ENCODE measurements around the gene SHROOM4.

Gene SHROOM4

DNA sequence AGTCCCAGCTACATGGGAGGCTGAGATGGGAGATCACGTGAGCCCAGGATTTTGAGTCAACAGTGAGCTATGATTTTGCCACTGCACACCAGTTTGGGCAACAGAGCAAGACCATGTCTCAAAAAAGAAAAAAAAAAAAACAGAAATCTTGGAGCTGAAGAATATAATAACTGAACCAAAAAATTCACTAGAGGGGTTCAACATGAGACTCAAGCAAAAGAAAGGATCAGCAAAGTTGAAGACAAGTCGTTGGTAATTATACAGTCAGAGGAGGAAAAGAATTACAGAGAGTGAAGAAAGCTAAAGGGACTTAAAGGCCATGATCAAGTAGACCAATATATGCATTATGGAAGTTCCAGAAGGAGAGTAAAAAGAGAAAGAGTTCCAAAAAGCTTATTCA is 26.9 kb downstream of the SHROOM4 start:
- DNase-seq: no peak

- no peak for DNase-seq
Measured at GRCh38 chrX:50780144-50780543, 33.9 kb downstream of the SHROOM4 start.

- no peak for DNase-seq
Measured at GRCh38 chrX:50779694-50780093, 34.3 kb downstream of the SHROOM4 start.

- no peak for DNase-seq
Measured at GRCh38 chrX:50778272-50778671, 35.7 kb downstream of the SHROOM4 start.

DNA sequence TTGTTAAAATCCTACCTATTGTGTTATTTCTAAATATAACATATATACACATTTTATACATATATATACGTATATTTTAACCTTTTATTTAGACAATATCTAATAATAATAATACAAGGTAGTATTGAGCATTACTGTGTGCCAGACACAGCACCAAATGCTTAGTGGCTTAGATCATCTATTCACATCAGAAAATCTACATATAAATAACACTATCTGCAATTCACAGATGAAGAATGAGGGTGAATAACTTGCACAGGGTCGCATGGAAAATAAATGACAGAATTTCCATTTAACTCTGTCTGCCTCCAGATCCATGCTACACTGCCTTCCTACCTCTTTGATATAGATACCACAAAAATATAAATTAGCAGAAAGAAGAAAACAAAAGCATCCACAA is 37.7 kb downstream of the SHROOM4 start:
- no peak for DNase-seq

- DNase-seq: no peak
Measured at GRCh38 chrX:50771382-50771781, 42.6 kb downstream of the SHROOM4 start.

GRCh38 chrX:50770702-50771101 is 43.3 kb downstream of the SHROOM4 start:
- DNase-seq: peak in 1 of 56 donors; percentile 1

GRCh38 chrX:50769389-50770063 is 44.5 kb downstream of the SHROOM4 start:
- peak in 35 of 56 donors; percentile 0 to 71 (median 17) for DNase-seq

GRCh38 chrX:50768801-50769200 is 45.2 kb downstream of the SHROOM4 start:
- no peak for DNase-seq

DNA sequence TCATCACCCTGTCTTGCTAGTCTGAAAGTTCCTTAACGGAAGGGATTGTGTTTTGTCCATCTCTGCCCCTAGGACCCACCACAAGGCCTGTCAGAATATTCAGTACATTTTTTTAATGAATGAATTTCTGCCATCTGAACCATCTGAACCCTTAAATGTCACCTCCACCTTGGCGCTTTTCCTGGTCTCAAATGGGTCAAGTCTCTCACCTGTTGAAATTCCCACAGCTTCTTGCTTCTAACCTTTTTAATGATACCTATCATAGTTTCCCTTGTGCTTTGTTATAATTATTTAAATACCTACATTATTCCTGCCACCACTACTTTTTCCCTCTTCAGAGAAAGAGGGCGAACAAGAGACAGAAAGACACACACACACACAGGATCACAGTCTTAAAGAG is 48.0 kb downstream of the SHROOM4 start:
- DNase-seq: no peak

DNA sequence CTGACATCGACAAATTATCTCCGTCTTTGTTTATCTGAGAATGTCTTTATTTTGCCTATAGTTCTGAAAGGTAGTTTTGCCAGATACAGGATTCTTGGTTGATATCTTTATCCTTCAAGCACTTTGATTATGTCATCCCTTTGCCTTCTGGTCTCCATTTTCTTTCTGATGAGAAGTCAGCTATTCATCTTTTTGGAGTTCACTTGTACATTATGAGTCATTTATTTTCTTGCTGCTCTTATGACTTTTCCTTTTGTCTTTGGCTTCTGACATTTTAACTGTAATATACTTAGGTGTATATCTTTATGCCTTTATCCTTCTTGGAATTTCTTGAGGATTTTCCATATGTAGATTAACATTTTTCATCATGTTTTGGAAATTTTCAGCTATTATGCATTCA is 51.4 kb downstream of the SHROOM4 start:
- no peak for DNase-seq

GRCh38 chrX:50756276-50756675 is 57.7 kb downstream of the SHROOM4 start:
- DNase-seq: no peak

DNA sequence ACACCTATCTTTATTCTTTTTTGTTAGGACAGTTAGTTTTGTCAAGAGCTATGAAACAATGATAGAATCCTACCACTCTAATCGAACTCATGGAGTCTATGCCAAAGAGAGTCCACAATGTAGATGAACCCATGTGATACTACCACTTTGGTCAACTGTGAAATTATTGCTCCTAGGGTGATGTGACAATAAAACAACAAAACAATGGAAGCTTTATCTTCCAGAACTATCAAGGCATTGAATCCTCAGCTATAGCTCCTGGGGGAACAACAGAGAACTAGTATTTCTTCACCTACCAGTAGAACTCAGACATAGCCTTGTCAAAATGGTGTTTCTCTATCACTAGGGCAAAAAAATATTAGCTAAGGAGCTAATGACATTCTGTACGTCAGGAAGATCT is 62.9 kb downstream of the SHROOM4 start:
- no peak for DNase-seq

DNA sequence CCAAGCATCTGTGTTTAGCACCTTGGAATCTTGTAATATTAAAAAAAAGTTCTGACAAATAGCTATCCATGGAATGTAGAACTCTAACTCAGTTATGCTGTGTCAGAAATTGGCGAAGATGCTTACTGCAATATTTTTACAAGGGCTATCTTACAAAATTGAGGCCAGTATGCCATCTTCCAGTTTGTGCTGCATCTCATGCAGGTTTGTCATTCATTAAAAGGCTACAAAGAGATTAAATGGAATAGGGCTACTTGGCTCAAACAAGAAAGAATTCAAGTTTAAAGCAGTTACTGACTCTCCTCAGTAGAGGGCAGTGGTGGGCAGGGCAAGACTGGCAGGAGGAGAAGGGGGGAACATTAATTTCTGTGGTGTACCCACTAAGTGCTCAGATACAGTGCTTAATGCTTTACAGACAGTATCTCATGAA is 66.5 kb downstream of the SHROOM4 start:
- peak in 6 of 56 donors; percentile 0 to 8 (median 1) for DNase-seq

DNA sequence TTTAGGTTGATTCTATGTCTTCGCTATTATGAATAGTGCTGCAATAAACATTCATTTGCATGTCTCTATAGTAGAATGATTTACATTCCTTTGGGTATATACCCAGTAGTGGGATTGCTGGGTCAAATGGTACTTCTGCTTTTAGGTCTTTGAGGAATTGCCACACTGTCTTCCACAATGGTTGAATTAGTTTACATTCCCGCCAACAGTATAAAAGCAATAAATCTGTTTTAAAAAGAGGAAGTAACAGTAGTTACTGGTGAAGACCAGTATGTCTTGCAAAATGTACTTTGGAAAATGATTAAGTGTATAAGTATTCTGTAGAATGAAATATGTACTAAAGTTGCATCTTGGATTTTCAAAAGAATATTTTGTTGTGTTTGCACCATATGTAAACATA is 77.3 kb downstream of the SHROOM4 start:
- no peak for DNase-seq

DNA sequence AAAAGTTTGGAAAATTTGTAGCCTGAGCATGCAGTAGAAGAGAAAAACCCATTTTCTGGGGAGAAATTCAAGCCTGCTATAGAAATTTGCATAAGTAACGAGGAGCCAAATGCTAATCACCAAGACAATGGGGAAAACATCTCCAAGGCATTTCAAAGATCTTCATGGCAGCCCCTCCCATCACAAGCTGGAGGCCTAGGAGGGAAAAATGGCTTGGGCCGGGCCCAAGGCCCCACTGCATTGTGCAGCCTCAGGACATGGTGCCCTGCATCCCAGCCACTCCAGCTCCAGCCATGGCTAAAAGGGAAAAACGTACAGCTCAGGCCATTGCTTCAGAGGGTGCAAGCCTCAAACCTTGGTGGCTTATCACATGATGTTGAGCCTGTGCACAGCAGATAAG is 87.7 kb downstream of the SHROOM4 start:
- DNase-seq: no peak

DNA sequence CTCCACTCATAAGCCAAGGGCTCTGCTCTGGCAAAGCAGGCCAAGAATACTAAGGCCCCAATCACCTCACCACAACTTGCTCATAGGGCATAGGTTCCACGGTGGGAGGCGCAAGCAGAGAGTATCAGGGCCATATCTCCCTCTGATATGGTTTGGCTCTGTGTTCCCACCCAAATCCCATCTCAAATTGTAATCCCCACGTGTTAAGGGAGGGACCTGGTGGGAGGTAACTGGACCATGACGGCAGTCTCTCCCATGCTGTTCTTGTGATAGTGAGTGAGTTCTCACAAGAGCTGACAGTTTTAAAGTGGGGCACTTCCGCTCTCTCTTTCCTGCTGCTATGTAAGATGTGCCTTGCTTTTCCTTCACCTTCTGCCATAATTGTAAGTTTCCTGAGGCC is 88.7 kb downstream of the SHROOM4 start:
- DNase-seq: no peak

- DNase-seq: no peak
Measured at GRCh38 chrX:50723006-50723405, 91.0 kb downstream of the SHROOM4 start.

DNA sequence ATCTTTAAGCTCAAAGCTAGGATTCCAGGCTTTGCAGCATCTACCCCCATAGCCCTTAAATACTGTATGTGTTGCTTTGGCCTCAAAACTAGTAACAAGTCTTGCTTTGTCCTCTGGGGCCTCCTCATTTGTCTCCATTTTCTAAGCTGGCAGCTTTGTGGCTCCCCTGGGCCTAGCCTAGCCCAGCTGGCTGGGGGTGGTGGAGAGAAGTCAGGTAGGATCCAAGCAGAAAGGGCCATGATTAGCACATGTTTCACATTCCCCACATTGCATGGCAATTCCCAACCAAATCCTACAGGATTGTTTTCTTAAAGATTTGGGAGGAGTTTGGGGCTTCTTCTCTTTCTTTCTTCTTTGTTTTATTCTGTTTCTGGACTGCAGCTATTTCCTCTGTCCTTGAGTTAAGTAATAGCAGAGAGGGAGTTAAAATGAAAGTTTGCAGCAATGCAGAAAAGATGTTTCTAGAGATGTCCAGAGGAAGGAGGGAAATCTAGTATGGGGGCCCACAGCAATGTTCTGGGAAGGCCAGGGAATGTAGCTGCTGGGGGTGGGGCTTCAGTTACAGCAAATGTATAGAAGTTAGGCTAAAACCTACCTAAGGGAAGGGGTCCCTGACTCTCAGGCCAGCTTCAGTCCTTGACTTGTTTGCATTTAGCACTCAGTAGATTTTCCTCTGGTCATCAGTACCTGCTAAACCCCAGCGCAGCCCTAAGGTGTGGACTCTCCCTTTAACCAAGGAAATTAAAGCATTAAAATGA is 92.1 kb downstream of the SHROOM4 start:
- DNase-seq: no peak

GRCh38 chrX:50719614-50720013 is 94.4 kb downstream of the SHROOM4 start:
- no peak for DNase-seq

DNA sequence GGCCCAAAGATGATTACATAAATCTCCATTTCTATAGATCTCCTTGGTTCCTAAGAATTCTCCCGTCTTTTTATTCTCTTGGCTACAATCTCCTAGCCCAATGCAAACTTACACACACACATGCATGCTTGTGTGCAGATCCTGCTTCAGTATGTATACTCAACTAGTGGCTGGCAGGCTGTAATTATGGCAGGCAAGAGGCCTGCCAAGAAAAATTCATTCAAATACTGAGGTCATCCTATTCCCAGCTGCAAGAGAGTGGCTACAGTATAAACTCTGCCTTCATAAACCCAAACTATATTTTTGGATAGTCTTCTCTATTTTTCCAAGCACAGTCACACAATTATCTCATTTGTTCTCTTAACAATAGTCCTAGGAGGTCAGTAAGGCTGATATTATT is 95.2 kb downstream of the SHROOM4 start:
- DNase-seq: peak in 1 of 56 donors; percentile 3

DNA sequence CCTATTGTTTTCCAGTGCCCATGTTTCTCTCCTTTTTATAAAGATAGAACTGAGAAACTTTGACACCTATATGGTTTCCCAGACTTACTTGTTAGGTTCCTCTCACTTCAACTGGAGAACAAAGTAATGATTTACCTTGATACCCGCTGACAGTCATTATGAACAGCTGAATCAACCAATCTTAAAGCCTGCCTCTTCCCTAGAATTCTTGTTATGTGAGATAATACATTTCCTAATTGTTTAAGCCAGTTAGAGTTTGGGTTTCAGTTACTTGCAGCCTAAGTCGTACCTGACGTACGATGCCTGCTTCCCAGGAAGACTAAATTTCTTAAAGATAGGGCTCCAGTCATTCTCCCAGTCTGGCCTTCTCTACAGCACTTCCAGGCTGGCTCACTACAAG is 97.3 kb downstream of the SHROOM4 start:
- no peak for DNase-seq

GRCh38 chrX:50712777-50713176 is 101.2 kb downstream of the SHROOM4 start:
- DNase-seq: no peak
